ENCODE measurements around the gene E4F1. TPM values are rescaled to one million over a fixed set of nuclear protein-coding genes. Genes with fewer than 3 reads are reported as not detected.

Gene E4F1
- total and polyA plus RNA-seq, 10 of the 15 experiments (the other 5 are each of a cell fraction or from before 2014, with no cell fraction given): 0.23 to 36.5 (median 14.5) TPM

GRCh38 chr16:2194852-2195321 lies 28.5 kb upstream of the E4F1 start:
- Histone ChIP-seq H3K27me3 (replicated peaks in 1 of 2; ENCODE audit: control insufficient read depth in 2 of 2, insufficient read depth in 2 of 2, low read length in 1 of 2) (peaks cover 12 to 15% of the 10 kb centered on the region in 2 experiments), H3K36me3 (ENCODE audit: control insufficient read depth in 2 of 2, insufficient read depth in 2 of 2, low read length in 1 of 2) (no peaks in the 10 kb centered on the region), H3K9ac (ENCODE audit: control insufficient read depth, insufficient read depth, low read length) (no peak overlapping the region), H3K4me1 (ENCODE audit: control insufficient read depth, insufficient read depth, low read length) (no peaks in the 10 kb centered on the region; the same call in 1 of the 2 replicates), H3K4me2 (ENCODE audit: control insufficient read depth, insufficient read depth) (no peak overlapping the region), H3K79me2 (ENCODE audit: control insufficient read depth, insufficient read depth, low read length) (no peaks in the 10 kb centered on the region), H3K4me3 (no peak overlapping the region), H4K20me1 (ENCODE audit: control insufficient read depth, insufficient read depth) (no peaks in the 10 kb centered on the region), H2AFZ (ENCODE audit: control insufficient read depth, low read depth, low read length) (no peak overlapping the region), H3K9me3 (replicated peaks; ENCODE audit: control insufficient read depth, insufficient read depth, low read length) (no peaks in the 10 kb centered on the region), H3K27ac (ENCODE audit: control insufficient read depth, insufficient read depth) (no peak overlapping the region)
- CTCF ChIA-PET: interaction anchor here (0.5 to 2.0 kb wide), 12 partner anchors 16 to 313 kb away, joined by 3 to 10 read pairs (median 3); partner anchors contain the start of genes ECI1 and PGP
- TF ChIP-seq SMC3 (IDR thresholded peaks at IDR 0.05; ENCODE audit: borderline replicate concordance, low read length) (peak; percentile 40; the same call in 1 of the 2 replicates), RB1 (IDR thresholded peaks at IDR 0.05; ENCODE audit: borderline replicate concordance) (no peak), SMARCA5 (IDR thresholded peaks at IDR 0.05) (peak; percentile 88), RAD21 (IDR thresholded peaks at IDR 0.05; ENCODE audit: insufficient read depth, low read depth, low read length) (peak; percentile 55), ZNF24 (IDR thresholded peaks at IDR 0.05) (no peak)
- TF ChIP-seq, protein P1, sequence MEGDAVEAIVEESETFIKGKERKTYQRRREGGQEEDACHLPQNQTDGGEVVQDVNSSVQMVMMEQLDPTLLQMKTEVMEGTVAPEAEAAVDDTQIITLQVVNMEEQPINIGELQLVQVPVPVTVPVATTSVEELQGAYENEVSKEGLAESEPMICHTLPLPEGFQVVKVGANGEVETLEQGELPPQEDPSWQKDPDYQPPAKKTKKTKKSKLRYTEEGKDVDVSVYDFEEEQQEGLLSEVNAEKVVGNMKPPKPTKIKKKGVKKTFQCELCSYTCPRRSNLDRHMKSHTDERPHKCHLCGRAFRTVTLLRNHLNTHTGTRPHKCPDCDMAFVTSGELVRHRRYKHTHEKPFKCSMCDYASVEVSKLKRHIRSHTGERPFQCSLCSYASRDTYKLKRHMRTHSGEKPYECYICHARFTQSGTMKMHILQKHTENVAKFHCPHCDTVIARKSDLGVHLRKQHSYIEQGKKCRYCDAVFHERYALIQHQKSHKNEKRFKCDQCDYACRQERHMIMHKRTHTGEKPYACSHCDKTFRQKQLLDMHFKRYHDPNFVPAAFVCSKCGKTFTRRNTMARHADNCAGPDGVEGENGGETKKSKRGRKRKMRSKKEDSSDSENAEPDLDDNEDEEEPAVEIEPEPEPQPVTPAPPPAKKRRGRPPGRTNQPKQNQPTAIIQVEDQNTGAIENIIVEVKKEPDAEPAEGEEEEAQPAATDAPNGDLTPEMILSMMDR (IDR thresholded peaks at IDR 0.05 in 2 of 3, conservative IDR thresholded peaks at IDR 0.05 in 1 of 3; ENCODE audit: control insufficient read depth in 2 of 3, extremely low read depth in 1 of 3, insufficient read depth in 1 of 3, low read depth in 3 of 3, low read length in 3 of 3): peak; percentile 43 to 65 (median 48)
- no TSS peak for BruUV-seq (replicated peaks)
- RAD21 ChIA-PET (ENCODE audit: unreplicated experiment): interaction anchor here (0.7 to 1.5 kb wide), 4 partner anchors 56 to 307 kb away, joined by 3 to 11 read pairs (median 7); partner anchors contain the start of gene ECI1
- SMC1A ChIA-PET (ENCODE audit: uncharacterized antibody, unreplicated experiment): no interaction called here
- intact Hi-C loops (cut with micrococcal nuclease; ENCODE audit: unreplicated experiment) (loop anchor here (2.0 kb wide), 1 partner anchor 306 kb away; no protein-coding TSS in a partner anchor), in situ Hi-C loops (cut with MboI) (no loop called here)
- FAIRE-seq (peak; percentile 69), ATAC-seq (peak; percentile 91), DNase-seq (ENCODE audit: low read depth, low spot score) (peak; percentile 11)
- 9% methylated on average over 10 of the region's 10 CpGs for WGBS (ENCODE audit: insufficient coverage, insufficient replicate concordance, low lambda C conversion rate, missing lambda C conversion rate)
- POLR2A ChIA-PET: interaction anchor here (0.6 kb wide), 1 partner anchor 211 kb away, joined by 8 read pairs; no protein-coding TSS in a partner anchor
